H1 (cell line): ENCODE results near the gene CCDC51. TPM values are rescaled to one million over a fixed set of nuclear protein-coding genes. Genes with fewer than 3 reads are reported as not detected.
A peak's percentile ranks its signal among the peaks of the same experiment; 100 is the strongest.

ENCODE experiments used
- CTCF ChIA-PET: fragments of 300-600 bp; sonication (Branson Sonifier 250); formaldehyde crosslinking; loops from one replicate; lab custom pipeline; 2021; ENCODE audit not compliant: partially characterized antibody; lab: Charles Lee
- POLR2A ChIA-PET: fragments of 300-600 bp; sonication (Branson Sonifier 250); formaldehyde crosslinking; loops from one replicate; lab custom pipeline; 2021; ENCODE audit warnings: inconsistent platforms; ENCODE audit not compliant: partially characterized antibody; lab: Charles Lee
- DNase-seq, 2 experiments: peaks; one replicate each; pipeline versions ENCODE4 v3.0.0 to v3.0.0-alpha.2; 2010 to 2022; ENCODE audit warnings: low spot score in 2 of 2, low read depth in 1 of 2, mixed read lengths in 1 of 2
- FAIRE-seq: peaks from 2 replicates; lab custom pipeline; 2011; peaks lifted over from hg19 to GRCh38; lab: Jason Lieb, UNC
- H2AFZ ChIP-seq: 2 replicates; pipeline ENCODE4 v1.8.1; 2012; ENCODE audit warnings: low read length, inconsistent platforms
- H2AK5ac ChIP-seq: 2 replicates; pipeline ENCODE4 v1.6.1; 2013; ENCODE audit warnings: low read depth, low read length
- H2BK120ac ChIP-seq: replicated peaks from 2 replicates; pipeline ENCODE3; 2013; ENCODE audit warnings: low read depth, low read length, inconsistent platforms
- H2BK12ac ChIP-seq: 2 replicates; pipeline ENCODE4 v1.6.1; 2013; ENCODE audit warnings: low read depth, low read length
- H2BK15ac ChIP-seq: 2 replicates; pipeline ENCODE4 v1.6.1; 2013; ENCODE audit warnings: low read length
- H2BK20ac ChIP-seq: 2 replicates; pipeline ENCODE4 v1.6.1; 2013; ENCODE audit warnings: low read length
- H2BK5ac ChIP-seq: 2 replicates; pipeline ENCODE4 v1.6.1; 2013; ENCODE audit warnings: low read depth, low read length
- H3K14ac ChIP-seq: 2 replicates; pipeline ENCODE4 v1.6.1; 2013; ENCODE audit warnings: inconsistent platforms; ENCODE audit not compliant: insufficient read length
- H3K18ac ChIP-seq: 2 replicates; pipeline ENCODE4 v1.6.1; 2013; ENCODE audit warnings: low read length; ENCODE audit errors: extremely low read depth
- H3K23ac ChIP-seq: 2 replicates; pipeline ENCODE4 v1.6.1; 2013; ENCODE audit warnings: inconsistent platforms; ENCODE audit not compliant: insufficient read length
- H3K23me2 ChIP-seq: 2 replicates; pipeline ENCODE4 v1.6.1; 2013; ENCODE audit warnings: low read depth, low read length
- H3K27ac ChIP-seq: 2 replicates; pipeline ENCODE4 v1.6.1; 2011; ENCODE audit warnings: low read depth, low read length, inconsistent platforms
- H3K27me3 ChIP-seq, 4 experiments: replicated peaks in 1 of 4; 1 replicate in 1 of 4; 2 replicates in 3 of 4; pipeline versions ENCODE4 v1.6.1 to v1.8.1; 2011 to 2013; ENCODE audit warnings: low read length in 3 of 4, mild to moderate bottlenecking in 3 of 4, inconsistent platforms in 2 of 4, mixed read lengths in 2 of 4, moderate library complexity in 1 of 4; ENCODE audit not compliant: control insufficient read depth in 3 of 4, insufficient read depth in 3 of 4; ENCODE audit errors: extremely low read depth in 1 of 4
- H3K36me3 ChIP-seq, 4 experiments: 2 replicates each; pipeline versions ENCODE4 v1.6.1 to v1.8.1; 2011 to 2013; ENCODE audit warnings: mild to moderate bottlenecking in 4 of 4, low read length in 3 of 4, moderate library complexity in 2 of 4, control low read depth in 1 of 4, inconsistent platforms in 1 of 4; ENCODE audit not compliant: insufficient read depth in 4 of 4, control insufficient read depth in 2 of 4
- H3K4ac ChIP-seq: replicated peaks from 2 replicates; pipeline ENCODE3; 2013; ENCODE audit warnings: low read length, low read depth, mixed read lengths, inconsistent platforms; ENCODE audit not compliant: insufficient read length
- H3K4me1 ChIP-seq, 4 experiments: replicated peaks in 1 of 4; 1 replicate in 1 of 4; 2 replicates in 3 of 4; pipeline versions ENCODE4 v1.6.1 to v1.8.1; 2011 to 2013; ENCODE audit warnings: low read length in 3 of 4, inconsistent platforms in 2 of 4, mixed read lengths in 1 of 4; ENCODE audit not compliant: insufficient read depth in 4 of 4, control insufficient read depth in 3 of 4
- H3K4me2 ChIP-seq, 2 experiments: 2 replicates each; pipeline versions ENCODE4 v1.6.1 to v1.8.1; 2011 to 2013; ENCODE audit warnings: low read depth in 2 of 2, low read length in 2 of 2, control low read depth in 1 of 2, inconsistent platforms in 1 of 2, mild to moderate bottlenecking in 1 of 2; ENCODE audit not compliant: insufficient read depth in 1 of 2
- H3K4me3 ChIP-seq, 4 experiments: fragments of 200-600, 300-600 bp in 1 of 4; sonication (generic), shearing (Covaris generic), sonication (Bioruptor Twin) in 1 of 4; 2 replicates each; pipeline versions ENCODE4 v1.5.1 to v1.8.1; 2011 to 2016; ENCODE audit warnings: low read length in 4 of 4, low read depth in 3 of 4, control low read depth in 2 of 4, inconsistent platforms in 2 of 4, mild to moderate bottlenecking in 2 of 4, mixed read lengths in 1 of 4, moderate library complexity in 1 of 4; ENCODE audit not compliant: insufficient read depth in 2 of 4; ENCODE audit errors: extremely low read depth in 1 of 4
- H3K56ac ChIP-seq: replicated peaks from 2 replicates; pipeline ENCODE3; 2013; ENCODE audit warnings: low read depth, mild to moderate bottlenecking, mixed read lengths, low read length, inconsistent platforms; ENCODE audit not compliant: insufficient read length
- H3K79me1 ChIP-seq: 2 replicates; pipeline ENCODE4 v1.6.1; 2013; ENCODE audit warnings: low read depth, low read length, control low read depth
- H3K79me2 ChIP-seq, 2 experiments: 2 replicates each; pipeline versions ENCODE4 v1.6.1 to v1.8.1; 2012 to 2013; ENCODE audit warnings: low read length in 2 of 2, mild to moderate bottlenecking in 2 of 2, inconsistent platforms in 1 of 2; ENCODE audit not compliant: insufficient read depth in 2 of 2, control insufficient read depth in 1 of 2
- H3K9ac ChIP-seq, 4 experiments: replicated peaks in 1 of 4; 1 replicate in 1 of 4; 2 replicates in 3 of 4; pipeline versions ENCODE4 v1.6.1 to v1.8.1; 2011 to 2013; ENCODE audit warnings: low read depth in 3 of 4, low read length in 3 of 4, control low read depth in 2 of 4, mild to moderate bottlenecking in 2 of 4, moderate library complexity in 2 of 4, inconsistent platforms in 1 of 4; ENCODE audit errors: extremely low read depth in 1 of 4
- H3K9me3 ChIP-seq, 2 experiments: 2 replicates each; pipeline versions ENCODE4 v1.6.1 to v1.8.1; 2012 to 2013; ENCODE audit warnings: mild to moderate bottlenecking in 2 of 2, moderate library complexity in 2 of 2, control low read depth in 1 of 2, inconsistent platforms in 1 of 2, low read depth in 1 of 2, low read length in 1 of 2, mixed read lengths in 1 of 2; ENCODE audit not compliant: insufficient read depth in 2 of 2
- H4K20me1 ChIP-seq, 2 experiments: replicated peaks in 1 of 2; 2 replicates each; pipeline versions ENCODE3 to v1.8.1; 2011 to 2013; ENCODE audit warnings: inconsistent platforms in 2 of 2, low read length in 2 of 2, mild to moderate bottlenecking in 1 of 2; ENCODE audit not compliant: insufficient read depth in 2 of 2, control insufficient read depth in 1 of 2
- H4K5ac ChIP-seq: 2 replicates; pipeline ENCODE4 v1.6.1; 2013; ENCODE audit warnings: low read length, low read depth, mixed read lengths, inconsistent platforms; ENCODE audit not compliant: insufficient read length
- H4K8ac ChIP-seq: 2 replicates; pipeline ENCODE4 v1.8.0; 2013; ENCODE audit warnings: mild to moderate bottlenecking, moderate library complexity, low read length, inconsistent platforms; ENCODE audit not compliant: insufficient read depth; ENCODE audit errors: extremely low read depth
- H4K91ac ChIP-seq: replicated peaks from 2 replicates; pipeline ENCODE3; 2013; ENCODE audit warnings: low read length, mixed read lengths, inconsistent platforms; ENCODE audit not compliant: insufficient read length
- ASH2L ChIP-seq: fragments of 200-600, 300-600 bp; sonication (generic); IDR thresholded peaks from one replicate; pipeline ENCODE4 v1.7.1; 2017; ENCODE audit warnings: low read length
- CTBP2 ChIP-seq: IDR thresholded peaks from 2 replicates; pipeline ENCODE4 v1.7.0; 2011; ENCODE audit warnings: borderline replicate concordance, mild to moderate bottlenecking, moderate library complexity, mixed read lengths, low read length; ENCODE audit not compliant: insufficient read depth, insufficient read length
- MAFK ChIP-seq: IDR thresholded peaks from 2 replicates; pipeline ENCODE4 v1.6.1; 2012; ENCODE audit warnings: low read depth, mild to moderate bottlenecking, improper control_type of control experiment, low read length
- PHF8 ChIP-seq: fragments of 200-600 bp; sonication (generic); conservative IDR thresholded peaks from 2 replicates; pipeline ENCODE4 v1.7.1; 2012; ENCODE audit warnings: low read depth, mild to moderate bottlenecking, inconsistent platforms, low read length, moderate library complexity
- RAD21 ChIP-seq, 2 experiments: IDR thresholded peaks in 1 of 2; conservative IDR thresholded peaks in 1 of 2; 2 replicates each; pipeline ENCODE4 v1.6.1; 2011; ENCODE audit warnings: low read depth in 2 of 2, low read length in 2 of 2, improper control_type of control experiment in 1 of 2, inconsistent platforms in 1 of 2, mild to moderate bottlenecking in 1 of 2, moderate library complexity in 1 of 2
- RXRA ChIP-seq: IDR thresholded peaks from 2 replicates; pipeline ENCODE4 v1.6.1; 2011; ENCODE audit warnings: low read depth, mild to moderate bottlenecking, low read length, moderate library complexity; ENCODE audit not compliant: insufficient read depth
- SP1 ChIP-seq: IDR thresholded peaks from 2 replicates; pipeline ENCODE4 v1.6.1; 2011; ENCODE audit warnings: low read depth, low read length
- SP2 ChIP-seq: IDR thresholded peaks from 2 replicates; pipeline ENCODE4 v1.6.1; 2012; ENCODE audit warnings: mild to moderate bottlenecking, low read length, inconsistent platforms
- ZNF274 ChIP-seq: IDR thresholded peaks from 2 replicates; pipeline ENCODE4 v1.7.0; 2012; ENCODE audit warnings: low read length, borderline replicate concordance; ENCODE audit errors: extremely low read depth
- WGBS, 2 experiments: shearing (Covaris generic) in 1 of 2; methylation state at CpG; one replicate each; pipeline versions ENCODE4 v1.1.6 to v1.1.7; 2013 to 2015; ENCODE audit warnings: low lambda C conversion rate in 2 of 2, mixed read lengths in 2 of 2, inconsistent platforms in 1 of 2, low coverage in 1 of 2, missing lambda C conversion rate in 1 of 2; ENCODE audit not compliant: insufficient replicate concordance in 2 of 2, insufficient coverage in 1 of 2, insufficient read length in 1 of 2; ENCODE audit errors: extremely low coverage in 1 of 2, missing lambda C conversion rate in 1 of 2; 5-methylcytosine and 5-hydroxymethylcytosine counted together
- polyA plus RNA-seq, 7 experiments: library from polyadenylated mRNA; depleted of rRNA in 3 of 7; stranded (reverse) in 5 of 7; unstranded in 2 of 7; fragments of >200 nt in 5 of 7; fragments of 200-250 nt in 2 of 7; gene quantifications; 1 replicate in 5 of 7; 2 replicates in 1 of 7; 4 replicates in 1 of 7; pipeline versions ENCODE4 v1.2.1 to v1.2.3, GENCODE V29; 2011 to 2013; ENCODE audit warnings: missing spikeins in 2 of 7, mixed read lengths in 2 of 7
- total RNA-seq: library from RNA; stranded (reverse); fragmentation: NEBNext Ultra II Directional; extraction: Animal tissue kit (Norgen Biotek cat#: 25700); gene quantifications from 2 replicates; pipeline ENCODE4 v1.2.1, GENCODE V29; 2021

The CCDC51 gene
- total and polyA plus RNA-seq, 2 of the 8 experiments (the other 6 are each of a cell fraction or from before 2014, with no cell fraction given): 21.3 to 21.4 TPM

GRCh38 chr3:48441940-48442339 lies 2.0 kb upstream of the CCDC51 start:
- H3K36me3 ChIP-seq: peaks cover 3 to 27% (median 13%) of the 10 kb centered on the region in 4 experiments; a peak in 5 of 8 replicates
- H3K4me3 ChIP-seq: peak overlapping the region in 2 of 4 experiments; percentile 7 to 90; a peak in 3 of 8 replicates
- H3K4ac ChIP-seq: no peak overlapping the region
- no peak overlapping the region for H4K5ac ChIP-seq
- no peak overlapping the region for H3K23ac ChIP-seq
- H2BK5ac ChIP-seq: no peak overlapping the region
- DNase-seq: no peak
- FAIRE-seq: no peak
- H2BK120ac ChIP-seq: no peak overlapping the region
- no peaks in the 10 kb centered on the region for H3K27me3 ChIP-seq
- H3K4me1 ChIP-seq: peaks cover 0 to 13% (median 5%) of the 10 kb centered on the region in 4 experiments; a peak in 6 of 7 replicates
- H3K9ac ChIP-seq: no peak overlapping the region
- POLR2A ChIA-PET: interaction anchor here (0.5 to 10.3 kb wide), 4 partner anchors 10 to 170 kb away, joined by 3 to 233 read pairs (median 4); partner anchors contain the start of gene PLXNB1
- H3K18ac ChIP-seq: no peak overlapping the region
- no peak overlapping the region for H2AFZ ChIP-seq
- peaks cover 0 to 4% of the 10 kb centered on the region in 2 experiments for H4K20me1 ChIP-seq
- no peak overlapping the region for H2BK15ac ChIP-seq
- peaks cover 5 to 36% of the 10 kb centered on the region in 2 experiments; a peak in 3 of 4 replicates for H3K79me2 ChIP-seq
- no peak overlapping the region for H4K8ac ChIP-seq
- H2AK5ac ChIP-seq: no peak overlapping the region
- no peaks in the 10 kb centered on the region for H3K9me3 ChIP-seq
- no peak overlapping the region for H3K14ac ChIP-seq
- no peak overlapping the region for H3K56ac ChIP-seq
- CTCF ChIA-PET: interaction anchor here (1.0 to 1.4 kb wide), 3 partner anchors 10 to 107 kb away, joined by 3 to 4 read pairs (median 4); no protein-coding TSS in a partner anchor
- H3K4me2 ChIP-seq: peak overlapping the region in 1 of 2 experiments; percentile 39; a peak in 2 of 4 replicates
- no peak overlapping the region for H2BK20ac ChIP-seq
- no peak overlapping the region for H2BK12ac ChIP-seq
- 96% methylated on average over 6 of the region's 6 CpGs; no CpG with 5 or more reads in 1 of the 2 experiments for WGBS, 2 experiments
- H3K79me1 ChIP-seq: peaks cover 8% of the 10 kb centered on the region
- no peak overlapping the region for H4K91ac ChIP-seq
- no peak overlapping the region for H3K27ac ChIP-seq
- H3K23me2 ChIP-seq: peaks cover 11% of the 10 kb centered on the region
- TF ChIP-seq PHF8 (no peak), SP1 (no peak), SP2 (no peak), ZNF274 (no peak), ASH2L (no peak), CTBP2 (no peak), MAFK (no peak), RXRA (no peak), RAD21 (IDR thresholded peaks at IDR 0.05 in 1 of 2, conservative IDR thresholded peaks at IDR 0.05 in 1 of 2; ENCODE audit: low read depth in 2 of 2, low read length in 2 of 2) (no peak)
